PC-9 (cell line): ENCODE data around the gene SLC7A9.

Experiments used
- CTCF ChIP-seq: fragments of 200-600 bp; sonication (generic); conservative IDR thresholded peaks from 2 replicates; pipeline ENCODE4 v1.6.1; 2017; ENCODE audit warnings: mixed run types, antibody characterized with exemption, mild to moderate bottlenecking, moderate library complexity
- EZH2 ChIP-seq: fragments of 200-600 bp; sonication (generic); IDR thresholded peaks from 2 replicates; pipeline ENCODE4 v1.8.0; 2017; ENCODE audit warnings: antibody characterized with exemption, low read depth

- TF ChIP-seq CTCF, result no peak
- TF ChIP-seq EZH2, result no peak
Measured at GRCh38 chr19:32865326-32865725, 4.2 kb downstream of the SLC7A9 start.
